AML-193 (cell line): ENCODE results near the gene ARMC10.
"Not testable (repeated sequence)": the region's sequence is repeated elsewhere in the genome, so short reads cannot be mapped to it uniquely, and the experiment has no call there.

Experiments used
- DNase-seq, 2 experiments: peaks; one replicate each; lab custom pipeline; 2025; lab: John Stamatoyannopoulos, UW

The ARMC10 gene

DNA sequence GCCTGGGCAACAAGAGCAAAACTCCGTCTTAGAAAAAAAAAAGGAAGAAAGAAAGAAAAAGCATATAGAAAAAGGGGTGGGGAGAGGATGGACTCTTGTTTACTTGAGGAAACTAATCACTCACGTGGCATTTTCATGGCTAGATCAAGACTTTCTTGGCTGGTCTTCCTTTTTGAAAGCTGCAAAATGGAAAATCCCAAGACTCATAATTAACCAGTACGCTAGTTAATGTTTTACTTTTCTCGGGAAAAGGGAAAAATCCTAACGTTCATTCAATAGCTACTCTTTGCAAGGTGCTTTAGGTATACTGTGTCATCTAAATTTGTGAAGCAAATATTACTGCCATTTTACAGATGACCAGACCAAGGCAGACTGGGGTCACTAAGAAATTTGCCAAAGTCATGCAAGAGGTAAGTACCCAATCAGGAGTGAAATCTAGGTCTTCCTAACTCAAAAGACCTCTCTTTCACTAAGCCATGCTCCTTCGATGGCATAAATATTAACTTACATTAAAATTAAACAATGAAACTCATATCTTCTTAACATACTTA lies 49.6 kb downstream of the ARMC10 start:
- no peak for DNase-seq

DNA sequence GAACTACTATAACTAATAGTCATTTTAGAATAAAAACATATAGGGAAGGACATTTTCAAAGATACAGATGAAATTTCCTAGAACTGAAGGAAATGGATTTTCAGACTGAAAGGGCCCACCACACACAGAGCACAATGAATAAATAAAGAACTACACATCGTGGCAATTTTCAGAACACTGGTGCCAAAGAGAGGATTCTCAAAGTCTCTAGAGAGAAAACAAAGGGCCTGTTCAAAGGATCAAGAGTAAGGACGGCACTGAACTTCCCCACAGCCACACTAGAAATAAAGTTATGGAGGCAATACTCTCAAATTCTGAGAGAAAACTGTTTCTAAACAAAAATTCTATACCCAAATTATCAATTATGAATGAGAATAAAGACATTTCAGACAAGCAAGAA lies 52.1 kb downstream of the ARMC10 start:
- no peak for DNase-seq

DNA sequence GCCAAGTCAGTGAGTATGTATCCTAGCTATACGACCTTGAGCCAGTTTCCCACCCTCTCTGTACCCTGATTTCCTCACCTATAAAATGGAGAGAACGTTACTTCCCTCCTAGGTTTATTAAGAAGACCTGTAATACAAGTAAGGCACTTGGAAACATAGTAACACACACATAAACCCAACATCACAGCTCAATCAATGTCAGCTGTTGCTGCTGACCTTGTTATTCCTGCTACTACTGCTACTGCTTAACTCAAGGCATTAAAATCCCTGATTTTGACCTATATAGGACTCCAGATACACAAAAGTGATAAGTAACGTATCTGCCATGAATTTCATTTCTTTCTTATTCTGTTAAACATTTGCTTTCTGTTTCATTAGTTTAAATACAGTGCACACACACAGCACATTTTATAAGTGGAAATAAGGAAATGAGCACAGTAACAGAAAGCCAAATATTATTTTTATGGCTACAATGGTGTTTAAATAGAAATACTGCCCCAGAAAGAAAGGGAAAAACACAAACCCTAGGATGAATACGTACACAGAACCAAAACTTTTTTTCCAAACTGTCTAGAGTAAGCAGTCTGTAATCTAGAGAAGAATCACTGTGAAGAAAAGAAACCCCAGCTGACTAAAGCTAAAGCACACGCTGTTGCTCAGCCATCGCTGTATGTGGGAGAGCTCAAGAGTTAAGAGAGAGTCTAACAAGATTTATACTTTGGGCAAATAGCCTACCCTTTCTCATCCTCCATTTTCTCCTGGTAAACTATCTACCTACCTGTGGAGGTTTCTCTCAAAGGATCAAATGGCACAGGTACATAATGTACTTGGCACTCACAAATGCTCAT lies 55.0 kb downstream of the ARMC10 start:
- DNase-seq: no peak

DNA sequence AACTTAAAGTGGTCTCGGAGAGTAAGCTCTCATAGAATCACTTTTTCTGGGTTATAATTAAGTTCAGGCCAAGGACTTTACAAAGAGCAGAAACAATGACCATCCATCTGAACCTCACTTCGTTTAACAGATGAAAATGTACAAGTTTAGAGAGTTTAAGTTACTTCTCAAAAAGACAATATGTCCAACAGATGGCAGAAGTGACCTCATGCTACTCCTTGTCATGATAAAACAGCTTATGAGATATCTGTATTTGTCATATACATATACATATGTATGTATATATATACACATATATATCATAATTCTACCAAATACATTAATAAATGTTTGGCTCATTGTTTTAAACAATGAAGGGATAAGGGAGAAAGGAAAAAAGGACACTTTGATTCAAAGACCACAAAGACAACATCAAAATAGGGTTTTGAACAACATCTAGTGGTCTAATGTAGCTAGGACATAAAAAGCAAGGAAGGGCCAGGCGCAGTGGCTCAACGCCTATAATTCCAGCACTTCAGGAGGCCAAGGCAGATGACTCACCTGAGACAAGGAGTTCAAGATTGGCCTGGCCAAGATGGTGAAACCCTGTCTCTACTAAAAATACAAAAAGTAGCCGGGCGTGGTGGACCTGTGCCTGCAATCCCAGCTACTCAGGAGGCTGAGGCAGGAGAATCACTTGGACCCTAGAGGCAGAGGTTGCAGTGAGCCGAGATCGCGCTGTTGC lies 56.1 kb downstream of the ARMC10 start:
- DNase-seq: no peak

DNA sequence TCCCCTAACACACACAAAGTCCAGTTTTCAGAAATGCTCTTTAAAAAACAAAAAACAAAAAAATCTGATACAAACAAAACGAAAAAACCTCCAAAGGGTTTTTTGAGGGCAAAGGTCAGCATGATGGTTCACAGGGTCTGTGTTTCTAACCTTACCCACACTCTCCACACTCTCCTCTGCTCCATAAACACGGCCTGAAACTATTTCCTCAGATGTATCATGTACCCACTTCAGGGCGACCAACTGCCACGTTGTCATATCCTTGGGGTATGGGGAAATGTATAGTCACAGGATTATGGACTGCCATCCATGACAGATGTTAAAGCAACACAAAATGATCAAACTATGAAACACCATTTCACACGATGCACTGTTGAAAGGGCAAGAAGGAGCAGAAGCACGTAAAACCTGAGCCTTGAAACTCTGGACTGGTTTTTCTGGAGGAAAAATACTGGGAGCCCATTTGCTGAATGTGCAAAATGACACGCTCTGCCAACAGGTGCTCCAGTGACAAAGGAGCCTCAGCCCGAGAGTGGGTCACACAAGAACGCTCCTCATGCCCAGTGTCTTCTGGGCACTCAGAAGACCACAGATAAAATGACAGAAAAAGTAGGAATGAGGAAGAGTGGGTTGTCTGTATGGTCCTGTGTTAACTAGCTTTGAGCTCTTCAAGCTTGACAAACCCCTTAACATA lies 58.2 kb downstream of the ARMC10 start:
- no peak for DNase-seq

DNA sequence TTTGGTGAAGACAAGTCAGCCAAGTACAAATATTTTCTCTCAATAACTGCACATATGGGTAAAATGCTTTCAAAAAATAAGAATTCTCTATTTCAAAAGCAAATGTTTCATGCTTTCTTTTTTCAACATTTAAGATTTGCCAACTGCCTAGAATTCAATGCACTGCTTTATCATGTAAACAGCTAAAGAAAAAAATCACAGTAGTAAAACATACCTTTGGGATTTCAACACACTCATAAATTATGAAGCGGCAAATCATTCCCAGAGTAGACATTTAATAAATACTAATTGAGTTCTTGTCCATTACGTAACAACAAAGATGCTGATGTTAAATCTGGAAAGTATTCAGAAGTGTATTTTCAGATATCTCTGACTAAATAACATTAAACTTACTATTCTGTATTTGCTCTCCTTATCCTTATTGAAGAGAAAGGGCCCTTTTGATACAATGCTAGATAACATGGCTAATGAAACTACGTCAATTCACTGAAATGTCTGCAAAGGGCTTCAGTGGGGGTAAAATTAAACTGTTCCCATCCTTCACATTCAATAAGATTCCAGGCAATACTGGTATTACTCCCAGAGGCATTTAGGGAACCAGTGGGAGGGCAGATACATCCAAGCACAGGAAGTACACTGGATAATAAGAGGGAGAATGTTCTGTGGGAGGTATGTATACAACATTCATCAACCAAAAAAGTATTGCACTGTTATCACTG lies 60.1 kb downstream of the ARMC10 start:
- no peak for DNase-seq

DNA sequence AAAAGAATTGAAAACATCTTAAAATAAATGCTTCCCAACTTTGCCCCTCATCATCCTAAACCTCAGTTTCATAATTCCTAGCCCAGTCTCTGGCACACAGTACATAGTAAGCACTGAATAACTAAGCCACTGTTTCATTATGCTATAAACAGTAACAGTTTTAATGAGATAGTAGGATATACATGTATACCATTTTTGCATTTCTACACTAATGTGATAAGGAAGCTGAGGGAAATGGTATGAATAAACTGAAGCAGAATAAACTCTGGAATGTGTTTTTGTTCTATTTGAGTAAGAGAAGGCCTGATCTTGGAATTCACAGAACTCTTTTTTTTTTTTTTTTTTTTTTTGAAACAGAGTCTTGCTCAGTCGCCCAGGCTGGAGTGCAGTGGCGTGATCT lies 65.1 kb downstream of the ARMC10 start:
- no peak for DNase-seq

DNA sequence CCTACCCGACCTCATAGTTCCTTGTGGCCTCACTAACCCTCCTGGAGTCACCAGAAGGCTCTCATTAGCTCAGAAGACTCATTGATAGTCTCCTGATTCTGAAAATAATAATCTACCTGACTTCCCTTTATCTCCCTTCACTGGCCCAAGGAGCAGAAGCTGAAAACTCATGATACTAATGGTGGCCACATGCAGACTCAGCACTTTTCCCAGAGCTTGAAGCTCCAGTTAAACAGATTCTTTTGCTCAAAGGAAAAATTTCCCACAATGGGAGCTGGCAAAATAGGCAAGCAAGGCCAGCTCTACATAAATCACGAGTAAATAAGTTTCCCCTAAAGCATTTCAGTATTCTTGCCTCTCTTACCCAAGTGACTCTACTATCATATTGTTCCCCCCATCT lies 65.7 kb downstream of the ARMC10 start:
- DNase-seq: no peak

DNA sequence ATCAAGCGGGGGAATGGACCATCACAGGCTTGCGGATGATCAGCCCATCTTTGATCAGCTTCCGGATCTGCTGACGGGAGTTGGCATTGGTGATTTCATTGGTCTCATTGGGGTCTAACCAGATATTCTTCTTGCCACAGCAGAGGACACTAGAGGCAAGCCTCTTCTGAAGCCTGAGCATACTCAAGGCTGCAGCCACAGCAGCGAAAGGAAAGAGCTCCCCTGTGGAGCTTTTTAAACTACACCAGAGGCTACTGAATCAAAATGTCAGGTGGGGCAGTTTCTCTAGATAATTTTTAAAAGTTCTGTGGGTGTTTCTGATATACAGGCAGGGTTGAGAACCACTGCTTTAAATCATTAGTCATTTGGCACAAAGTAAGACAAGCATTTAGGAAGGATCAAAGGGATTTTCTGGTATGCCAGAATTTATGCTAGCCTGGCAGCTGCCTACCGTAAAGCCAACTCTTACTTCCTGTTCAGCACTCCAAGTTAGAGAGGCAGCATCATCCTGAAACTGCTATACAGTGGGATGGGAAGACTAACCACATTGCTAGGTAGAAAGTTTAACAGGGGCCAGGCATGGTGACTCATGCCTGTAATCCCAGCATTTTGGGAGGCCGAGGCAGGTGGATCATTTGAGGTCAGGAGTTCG lies 66.9 kb downstream of the ARMC10 start:
- DNase-seq: no peak

DNA sequence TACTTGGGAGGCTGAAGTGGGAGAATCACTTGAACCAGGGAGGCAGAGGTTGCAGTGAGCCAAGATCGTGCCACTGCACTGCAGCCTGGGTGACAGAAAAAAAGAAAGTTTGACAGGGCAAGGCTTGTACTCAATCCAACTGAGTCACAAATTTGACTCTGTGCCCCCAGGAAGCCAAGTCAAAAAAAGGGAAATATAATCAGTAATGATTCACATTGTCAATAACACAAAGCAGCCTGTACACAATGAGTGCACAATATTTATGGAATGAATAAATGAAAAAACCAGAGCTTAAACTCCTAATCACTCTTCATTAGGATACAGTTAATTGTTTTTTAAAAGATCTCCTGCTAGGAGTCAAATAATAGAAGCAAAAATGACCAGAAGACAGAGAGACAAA lies 67.6 kb downstream of the ARMC10 start:
- no peak for DNase-seq

DNA sequence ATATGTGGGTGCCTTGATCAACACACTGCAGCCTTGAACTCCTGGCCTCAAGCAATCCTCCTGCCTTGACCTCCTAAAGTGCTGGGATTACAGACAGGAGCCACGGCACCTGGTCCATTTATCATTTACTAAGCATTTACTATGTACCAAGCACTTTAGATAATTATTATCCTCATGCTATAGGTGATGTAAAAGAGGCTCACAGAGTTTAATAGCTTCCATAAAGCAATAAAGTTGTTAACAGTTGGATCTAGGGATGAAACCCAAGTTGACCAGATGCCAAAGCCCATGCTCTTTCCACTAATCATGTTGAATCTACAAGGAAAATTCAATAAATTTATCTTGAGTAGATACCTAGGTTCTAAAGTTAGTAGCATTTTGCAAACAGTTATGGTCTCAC lies 68.9 kb downstream of the ARMC10 start:
- no peak for DNase-seq

DNA sequence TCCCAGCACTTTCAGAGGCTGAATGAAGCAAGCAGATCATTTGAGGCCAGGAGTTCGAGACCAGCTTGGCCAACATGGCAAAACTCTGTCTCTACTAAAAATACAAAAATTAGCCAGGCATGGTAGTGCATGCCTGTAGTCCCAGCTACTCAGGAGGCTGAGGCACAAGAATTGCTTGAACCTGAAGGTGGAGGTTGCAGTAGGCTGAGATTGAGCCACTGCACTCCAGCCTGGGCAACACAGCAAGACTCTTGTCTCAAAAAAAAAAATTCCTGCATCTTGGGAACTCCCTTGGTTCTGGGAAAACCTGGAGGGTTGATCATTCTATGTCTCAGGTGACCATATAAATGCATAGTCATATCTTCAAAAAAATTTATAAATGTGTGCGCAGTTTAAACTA lies 69.8 kb downstream of the ARMC10 start:
- DNase-seq: not testable (repeated sequence)

DNA sequence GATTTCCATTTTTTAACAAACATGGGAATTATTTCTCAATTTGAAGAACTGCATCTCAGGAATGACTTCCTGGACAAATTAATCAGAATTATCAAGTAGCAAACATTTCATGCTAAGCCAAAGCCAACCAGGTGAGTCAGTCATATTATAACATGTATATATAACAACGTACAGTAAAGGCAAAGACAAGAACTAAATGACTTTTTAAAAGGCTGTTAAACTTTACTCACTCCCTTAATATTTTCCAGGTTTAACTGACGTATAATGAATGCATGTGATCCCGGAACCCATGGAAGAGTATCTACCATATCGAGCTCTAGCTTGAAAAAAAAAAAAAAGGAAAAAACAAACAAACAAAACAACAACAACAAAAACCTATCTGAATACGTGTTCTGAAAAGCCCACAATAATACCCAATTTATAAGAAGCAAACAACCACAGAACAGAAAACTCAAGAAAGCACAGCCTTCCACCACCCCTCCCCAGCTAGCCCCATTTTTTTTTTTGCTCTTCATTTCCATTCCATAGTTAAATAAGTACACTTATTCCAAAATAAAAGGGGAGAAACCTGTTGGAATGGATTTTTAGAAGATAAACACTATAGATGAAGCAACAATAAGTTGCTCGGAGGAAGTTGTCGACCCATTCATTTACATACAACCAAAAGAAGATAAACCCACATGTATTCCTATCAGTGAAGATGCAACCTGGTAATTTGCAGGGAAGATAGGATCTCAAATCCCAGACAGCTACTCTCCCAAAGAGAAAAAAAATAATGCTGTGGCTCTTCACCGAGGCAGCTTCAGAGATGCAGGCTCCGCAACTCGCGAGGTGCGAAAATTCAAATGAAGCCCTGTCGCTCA lies 73.4 kb downstream of the ARMC10 start:
- DNase-seq: no peak
